K562 (cell line): Measurements from ENCODE around the gene NLRX1. TPM values are rescaled to one million over a fixed set of nuclear protein-coding genes. Genes with fewer than 3 reads are reported as not detected.

ENCODE experiments used
- ATAC-seq: fragments of 200-7000 bp; cut with Tn5 transposase; 3 replicates; pipeline ENCODE4 v1.9.1; 2020; ENCODE audit warnings: moderate library complexity
- BruUV-seq: library from RNA; stranded (reverse); fragments of 400-500 nt; replicated peaks from 2 replicates; lab custom pipeline; 2021; lab: Mats Ljungman, UMichigan
- CTCF ChIA-PET: fragments of 300-600 bp; formaldehyde crosslinking; extraction: SDS; loops from one replicate; lab custom pipeline; 2021; ENCODE audit warnings: low intra/inter-chr PET ratio; lab: Yijun Ruan, JAX
- POLR2A ChIA-PET: fragments of 300-600, 350-650 bp; sonication (Branson Sonifier 250); formaldehyde crosslinking; extraction: SDS; loops from one replicate; lab custom pipeline; 2021; ENCODE audit warnings: antibody characterized with exemption, inconsistent platforms; lab: Yijun Ruan, JAX
- DNase-seq, 4 experiments: peaks; one replicate each; pipeline versions ENCODE4 v3.0.0 to v3.0.0-alpha.2; 2011 to 2018; ENCODE audit warnings: low spot score in 3 of 4, mixed read lengths in 3 of 4; ENCODE audit errors: extremely low read depth in 1 of 4
- FAIRE-seq: peaks from 2 replicates; lab custom pipeline; 2011; peaks lifted over from hg19 to GRCh38; lab: Jason Lieb, UNC
- H2AFZ ChIP-seq: 2 replicates; pipeline ENCODE4 v1.6.0; 2011; ENCODE audit warnings: low read depth, low read length, control low read depth, inconsistent platforms
- H3K27ac ChIP-seq: fragments of 200-600 bp; 3 replicates; pipeline ENCODE4 v1.8.0; 2011; ENCODE audit warnings: low read depth, mild to moderate bottlenecking, control low read depth, inconsistent platforms, low read length, moderate library complexity, mixed read lengths; ENCODE audit errors: extremely low read depth
- H3K27me3 ChIP-seq, 2 experiments: fragments of 300-600 bp in 1 of 2; 2 replicates in 1 of 2; 3 replicates in 1 of 2; pipeline versions ENCODE4 v1.6.0 to v1.8.0; 2011; ENCODE audit warnings: inconsistent platforms in 2 of 2, low read length in 2 of 2, mild to moderate bottlenecking in 1 of 2, mixed read lengths in 1 of 2, moderate library complexity in 1 of 2; ENCODE audit not compliant: control insufficient read depth in 2 of 2, insufficient read depth in 2 of 2
- H3K36me3 ChIP-seq: fragments of 300-600 bp; 3 replicates; pipeline ENCODE4 v1.8.0; 2011; ENCODE audit warnings: mild to moderate bottlenecking, low read length, inconsistent platforms; ENCODE audit not compliant: control insufficient read depth, insufficient read depth
- H3K4me1 ChIP-seq, 2 experiments: fragments of 200-600 bp in 1 of 2; replicated peaks in 1 of 2; 2 replicates in 1 of 2; 3 replicates in 1 of 2; pipeline versions ENCODE4 v1.5.1 to v1.8.0; 2011; ENCODE audit warnings: inconsistent platforms in 2 of 2, low read length in 2 of 2, mild to moderate bottlenecking in 1 of 2, mixed read lengths in 1 of 2, moderate library complexity in 1 of 2; ENCODE audit not compliant: control insufficient read depth in 2 of 2, insufficient read depth in 2 of 2
- H3K4me2 ChIP-seq: 2 replicates; pipeline ENCODE4 v1.6.1; 2011; ENCODE audit warnings: low read length, control low read depth, inconsistent platforms, mixed read lengths; ENCODE audit not compliant: insufficient read depth
- H3K4me3 ChIP-seq: fragments of 200-600 bp; sonication (generic), shearing (Covaris generic); 2 replicates; pipeline ENCODE4 v1.5.1; 2016; ENCODE audit warnings: control low read depth, inconsistent platforms
- H3K79me2 ChIP-seq: fragments of 200-600 bp; 3 replicates; pipeline ENCODE4 v1.8.0; 2011; ENCODE audit warnings: low read length, inconsistent platforms; ENCODE audit not compliant: control insufficient read depth, insufficient read depth
- H3K9ac ChIP-seq, 2 experiments: 2 replicates each; pipeline versions ENCODE4 v1.6.0 to v1.6.1; 2011; ENCODE audit warnings: low read depth in 2 of 2, low read length in 2 of 2, control low read depth in 1 of 2, inconsistent platforms in 1 of 2, mild to moderate bottlenecking in 1 of 2, mixed read lengths in 1 of 2; ENCODE audit not compliant: insufficient read depth in 1 of 2
- H3K9me1 ChIP-seq: one replicate; pipeline ENCODE4 v1.6.0; 2011; ENCODE audit warnings: inconsistent platforms, mild to moderate bottlenecking, low read length, moderate library complexity; ENCODE audit not compliant: control insufficient read depth, insufficient read depth
- H3K9me3 ChIP-seq: replicated peaks from 2 replicates; pipeline ENCODE4 v1.5.1; 2011; ENCODE audit warnings: low read depth, low read length, inconsistent platforms; ENCODE audit not compliant: control insufficient read depth, insufficient read depth
- H4K20me1 ChIP-seq: replicated peaks from 2 replicates; pipeline ENCODE4 v1.6.1; 2011; ENCODE audit warnings: low read length, inconsistent platforms, mixed read lengths; ENCODE audit not compliant: control insufficient read depth, insufficient read depth
- HMG20A ChIP-seq: fragments of 450-650 bp; formaldehyde crosslinking; conservative IDR thresholded peaks from 2 replicates; pipeline ENCODE4 v1.4.0; 2020; ENCODE audit warnings: mild to moderate bottlenecking, mixed read lengths
- KAT2B ChIP-seq: IDR thresholded peaks from one replicate; pipeline ENCODE4 v1.6.1; 2012; ENCODE audit warnings: low read depth, mild to moderate bottlenecking, control low read depth, inconsistent platforms, low read length, moderate library complexity
- RFX1 ChIP-seq: fragments of 450-650 bp; IDR thresholded peaks from 2 replicates; pipeline ENCODE4 v1.6.1; 2016; ENCODE audit warnings: mild to moderate bottlenecking, moderate library complexity
- TFAP4 ChIP-seq: sonication (generic); formaldehyde crosslinking; IDR thresholded peaks from 2 replicates; pipeline ENCODE4 v1.8.0; 2022; ENCODE audit warnings: missing genetic modification reagents, mild to moderate bottlenecking, moderate library complexity, borderline replicate concordance
- ZNF12 ChIP-seq: sonication (generic); formaldehyde crosslinking; IDR thresholded peaks from 2 replicates; pipeline ENCODE4 v1.4.0; 2020; ENCODE audit warnings: mild to moderate bottlenecking, missing genetic modification reagents
- WGBS: fragments of 100-300 bp; shearing (Covaris generic); methylation state at CpG from one replicate; pipeline ENCODE4 v1.1.6; 2016; ENCODE audit warnings: low coverage, mixed read lengths; ENCODE audit not compliant: insufficient coverage; ENCODE audit errors: missing lambda C conversion rate; 5-methylcytosine and 5-hydroxymethylcytosine counted together
- in situ Hi-C: fragments of 300-500 bp; cut with MboI; formaldehyde crosslinking; loops from 4 replicates; pipeline ENCODE4 v1.15.0; 2018; ENCODE audit warnings: inconsistent platforms, mixed read lengths
- intact Hi-C: fragments of 100-400 bp; cut with micrococcal nuclease; formaldehyde crosslinking; loops from 2 replicates; pipeline ENCODE4 v1.14.2; 2022
- polyA plus RNA-seq, 8 experiments: library from polyadenylated mRNA; depleted of rRNA in 4 of 8; stranded (reverse) in 5 of 8; unstranded in 3 of 8; fragments of >200 nt; fragmentation: Nextera tagmentation in 2 of 8; fragmentation: Illumina TruSeq in 1 of 8; extraction: Ambion mirVana in 2 of 8; extraction: Trizol in 1 of 8; gene quantifications; 2 replicates each; pipeline versions ENCODE4 v1.2.1 to v1.2.3, GENCODE V29; 2011 to 2014; ENCODE audit warnings: inconsistent platforms in 1 of 8, missing spikeins in 1 of 8
- total RNA-seq, 7 experiments: library from RNA; depleted of rRNA in 6 of 7; stranded (reverse); fragments of >200 nt in 6 of 7; fragmentation: Illumina TruSeq in 2 of 7; extraction: Trizol in 2 of 7; gene quantifications; 2 replicates each; pipeline versions ENCODE4 v1.2.1 to v1.2.3, GENCODE V29; 2011 to 2021; ENCODE audit warnings: low replicate concordance in 1 of 7

NLRX1 gene
- total and polyA plus RNA-seq, 9 of the 15 experiments (the other 6 are each of a cell fraction or from before 2014, with no cell fraction given), result 0.04 to 2.3 (median 0.69) TPM

- DNase-seq, result peak in 2 of 4 experiments; percentile 20 to 30
- ChIA-PET CTCF (no interaction called here), POLR2A (interaction anchor here (0.5 to 1.9 kb wide), 2 partner anchors 10 to 24 kb away, joined by 3 to 6 read pairs; no protein-coding TSS in a partner anchor)
- H3K9me3 ChIP-seq, result no peaks in the 10 kb centered on the region
- H3K27me3 ChIP-seq, result peaks cover 0 to 5% of the 10 kb centered on the region in 2 experiments; a peak in 2 of 5 replicates
- no peak overlapping the region for H2AFZ ChIP-seq
- no peak overlapping the region for H3K4me2 ChIP-seq
- H3K4me3 ChIP-seq, result no peak overlapping the region
- 16% methylated on average over 15 of the region's 15 CpGs for WGBS
- H3K9me1 ChIP-seq, result no peaks in the 10 kb centered on the region
- in situ Hi-C loops, result no loop called here
- FAIRE-seq, result no peak
- H3K36me3 ChIP-seq, result no peaks in the 10 kb centered on the region
- H4K20me1 ChIP-seq, result no peaks in the 10 kb centered on the region
- BruUV-seq, result no TSS peak
- peaks cover 17 to 47% of the 10 kb centered on the region in 2 experiments for H3K4me1 ChIP-seq
- H3K79me2 ChIP-seq, result no peaks in the 10 kb centered on the region
- no peak overlapping the region for H3K27ac ChIP-seq
- TF ChIP-seq RFX1 (peak; percentile 61), KAT2B (no peak), TFAP4 (CRISPR knock-in tag) (0 out of 2 replicates have a peak, but pooled peaks have one; percentile 15), HMG20A (CRISPR knock-in tag) (no peak), ZNF12 (CRISPR knock-in tag) (no peak)
- intact Hi-C loops, result no loop called here
- 0 out of 3 replicates have a peak, but pooled peaks have one; percentile 28 for ATAC-seq
- H3K9ac ChIP-seq, result peak overlapping the region in 1 of 2 experiments; percentile 76; a peak in 1 of 4 replicates
Measured at GRCh38 chr11:119185981-119186634, 17.6 kb downstream of the NLRX1 start.
